NT2/D1 (cell line): ENCODE measurements around the gene UBE2J2.
A peak's percentile ranks its signal among the peaks of the same experiment; 100 is the strongest.

Experiments
- DNase-seq: peaks from one replicate; pipeline ENCODE4 v3.0.0-alpha.2; 2011; ENCODE audit warnings: low read depth, low spot score
- H3K27me3 ChIP-seq: 2 replicates; pipeline ENCODE4 v1.6.0; 2011; ENCODE audit warnings: mild to moderate bottlenecking; ENCODE audit not compliant: insufficient read length, insufficient read depth
- H3K36me3 ChIP-seq: 2 replicates; pipeline ENCODE4 v1.6.1; 2011; ENCODE audit warnings: mild to moderate bottlenecking, low read length, mixed read lengths; ENCODE audit not compliant: insufficient read depth, insufficient read length
- H3K4me1 ChIP-seq: 2 replicates; pipeline ENCODE4 v1.5.1; 2011; ENCODE audit not compliant: insufficient read depth, insufficient read length
- H3K4me3 ChIP-seq: 2 replicates; pipeline ENCODE4 v1.5.1; 2011; ENCODE audit warnings: low read depth; ENCODE audit not compliant: insufficient read length
- H3K9ac ChIP-seq: 2 replicates; pipeline ENCODE4 v1.6.0; 2011; ENCODE audit warnings: low read depth; ENCODE audit not compliant: insufficient read length
- H3K9me3 ChIP-seq: 2 replicates; pipeline ENCODE4 v1.5.1; 2011; ENCODE audit warnings: mild to moderate bottlenecking, low read length; ENCODE audit not compliant: insufficient read depth
- SUZ12 ChIP-seq: IDR thresholded peaks from 2 replicates; pipeline ENCODE4 v1.6.1; 2011; ENCODE audit not compliant: insufficient read length, insufficient read depth; ENCODE audit errors: extremely low read depth
- YY1 ChIP-seq: IDR thresholded peaks from 2 replicates; pipeline ENCODE4 v1.6.1; 2011; ENCODE audit not compliant: insufficient read length, insufficient read depth
- ZNF274 ChIP-seq: IDR thresholded peaks from 2 replicates; pipeline ENCODE4 v1.6.1; 2011; ENCODE audit warnings: mild to moderate bottlenecking, low read depth, low read length

The UBE2J2 gene

GRCh38 chr1:1247341-1247913 lies 26.2 kb downstream of the UBE2J2 start:
- H3K27me3 ChIP-seq: peaks cover 6% of the 10 kb centered on the region
- no peak for TF ChIP-seq ZNF274
- TF ChIP-seq YY1: no peak
- TF ChIP-seq SUZ12: no peak
- no peak overlapping the region for H3K9ac ChIP-seq
- peaks cover 3% of the 10 kb centered on the region for H3K4me1 ChIP-seq
- H3K9me3 ChIP-seq: no peaks in the 10 kb centered on the region
- no peak for DNase-seq
- H3K36me3 ChIP-seq: peaks cover 14% of the 10 kb centered on the region
- no peak overlapping the region for H3K4me3 ChIP-seq

- peaks cover 10% of the 10 kb centered on the region for H3K36me3 ChIP-seq
- no peaks in the 10 kb centered on the region for H3K9me3 ChIP-seq
- H3K27me3 ChIP-seq: peaks cover 6% of the 10 kb centered on the region
- no peak for TF ChIP-seq ZNF274
- TF ChIP-seq YY1: no peak
- no peak for TF ChIP-seq SUZ12
- peak within 1 kb of the TSS; percentile 21 for H3K9ac ChIP-seq
- DNase-seq: no peak
- peaks cover 3% of the 10 kb centered on the region for H3K4me1 ChIP-seq
- no peak within 1 kb of the TSS for H3K4me3 ChIP-seq
Observed at GRCh38 chr1:1246577-1247340, 26.9 kb downstream of the UBE2J2 start, which contains the start of gene C1QTNF12. C1QTNF12 (minus strand) TSS chr1:1246722; CDS start chr1:1246690, 32 bp downstream.

- peaks cover 8% of the 10 kb centered on the region for H3K36me3 ChIP-seq
- H3K9ac ChIP-seq: peak overlapping the region; percentile 21
- H3K9me3 ChIP-seq: no peaks in the 10 kb centered on the region
- DNase-seq: no peak
- H3K4me1 ChIP-seq: peaks cover 3% of the 10 kb centered on the region
- H3K27me3 ChIP-seq: peaks cover 6% of the 10 kb centered on the region
- TF ChIP-seq YY1 (no peak), ZNF274 (no peak), SUZ12 (no peak)
- no peak overlapping the region for H3K4me3 ChIP-seq
Observed at GRCh38 chr1:1245817-1246576, 27.7 kb downstream of the UBE2J2 start.

- H3K27me3 ChIP-seq: peaks cover 6% of the 10 kb centered on the region
- H3K9ac ChIP-seq: no peak overlapping the region
- peaks cover 2% of the 10 kb centered on the region for H3K36me3 ChIP-seq
- H3K4me1 ChIP-seq: peaks cover 3% of the 10 kb centered on the region
- no peak for TF ChIP-seq YY1
- DNase-seq: no peak
- H3K4me3 ChIP-seq: no peak overlapping the region
- H3K9me3 ChIP-seq: no peaks in the 10 kb centered on the region
Observed at GRCh38 chr1:1245178-1245816, 28.4 kb downstream of the UBE2J2 start.

GRCh38 chr1:1244192-1244811 lies 29.4 kb downstream of the UBE2J2 start:
- Histone ChIP-seq H3K9ac (no peak overlapping the region), H3K36me3 (peaks cover 2% of the 10 kb centered on the region), H3K4me1 (peaks cover 7% of the 10 kb centered on the region), H3K27me3 (peaks cover 6% of the 10 kb centered on the region), H3K4me3 (no peak overlapping the region), H3K9me3 (no peaks in the 10 kb centered on the region)
- TF ChIP-seq SUZ12 (no peak), ZNF274 (no peak), YY1 (no peak)
- DNase-seq: no peak

GRCh38 chr1:1243807-1244191 lies 29.9 kb downstream of the UBE2J2 start:
- Histone ChIP-seq H3K27me3 (peaks cover 6% of the 10 kb centered on the region), H3K4me1 (peaks cover 7% of the 10 kb centered on the region)

More at GRCh38 chr1:1243807-1244191, 29.9 kb downstream of the UBE2J2 start:
- H3K9me3 ChIP-seq: no peaks in the 10 kb centered on the region
- no peak overlapping the region for H3K4me3 ChIP-seq
- no peak overlapping the region for H3K9ac ChIP-seq
- peaks cover 2% of the 10 kb centered on the region for H3K36me3 ChIP-seq
- DNase-seq: no peak
- TF ChIP-seq SUZ12 (no peak), YY1 (no peak), ZNF274 (no peak)
